ENCODE results near the gene MPZL1.

The MPZL1 gene

DNA sequence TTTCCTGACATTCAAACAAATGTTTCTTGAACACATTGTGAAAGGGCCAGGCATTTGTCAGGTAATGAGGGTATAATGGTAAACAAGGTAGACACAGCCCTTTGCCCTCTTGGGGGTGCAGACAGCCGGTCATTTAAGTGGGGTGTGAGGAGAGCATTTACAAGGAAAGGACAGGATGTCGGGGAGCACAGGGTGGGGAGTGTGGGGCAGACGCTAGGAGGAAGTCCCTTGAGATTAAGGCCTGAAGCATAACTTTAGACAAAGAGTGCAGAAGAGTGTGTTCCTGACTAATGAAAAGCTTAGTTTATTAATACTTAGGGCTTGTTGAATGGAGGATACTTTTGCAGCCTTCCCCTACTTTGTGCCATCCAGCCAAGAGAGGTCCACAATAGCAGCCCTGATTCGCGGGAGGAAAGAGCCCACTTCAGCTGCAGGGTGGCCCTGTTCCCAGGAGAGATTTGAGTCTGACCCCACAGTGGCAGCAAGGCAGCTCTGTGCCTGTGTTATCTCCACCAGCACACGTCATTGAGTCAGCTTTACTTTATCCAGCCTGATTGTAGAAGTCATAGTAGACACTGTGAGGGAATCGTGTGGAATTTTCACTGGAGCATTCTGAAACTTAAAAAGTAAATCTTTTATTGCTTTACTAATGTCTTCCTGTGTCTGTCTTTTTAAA is 35.1 kb downstream of the MPZL1 start:
- no peak overlapping the region for H3K4me3 ChIP-seq (ENCODE audit: low read depth in 1 of 2, low read length in 2 of 2)
- no peaks in the 10 kb centered on the region for H3K27me3 ChIP-seq (ENCODE audit: control insufficient read depth in 1 of 2, insufficient read depth in 2 of 2, low read length in 2 of 2)
- peaks cover 19 to 58% of the 10 kb centered on the region in 2 donors for H3K4me1 ChIP-seq (ENCODE audit: control insufficient read depth in 1 of 2, insufficient read depth in 2 of 2, low read length in 2 of 2)
- H3K36me3 ChIP-seq (ENCODE audit: control insufficient read depth in 1 of 2, insufficient read depth in 2 of 2, low read length in 2 of 2), result no peaks in the 10 kb centered on the region
- H3K27ac ChIP-seq (ENCODE audit: low read depth, low read length), result no peak overlapping the region
- H3K9ac ChIP-seq (ENCODE audit: low read depth in 1 of 2, low read length in 2 of 2), result peak overlapping the region in 1 of 2 donors; percentile 20
- H3K9me3 ChIP-seq (ENCODE audit: control insufficient read depth in 1 of 2, low read length in 2 of 2), result no peaks in the 10 kb centered on the region

DNA sequence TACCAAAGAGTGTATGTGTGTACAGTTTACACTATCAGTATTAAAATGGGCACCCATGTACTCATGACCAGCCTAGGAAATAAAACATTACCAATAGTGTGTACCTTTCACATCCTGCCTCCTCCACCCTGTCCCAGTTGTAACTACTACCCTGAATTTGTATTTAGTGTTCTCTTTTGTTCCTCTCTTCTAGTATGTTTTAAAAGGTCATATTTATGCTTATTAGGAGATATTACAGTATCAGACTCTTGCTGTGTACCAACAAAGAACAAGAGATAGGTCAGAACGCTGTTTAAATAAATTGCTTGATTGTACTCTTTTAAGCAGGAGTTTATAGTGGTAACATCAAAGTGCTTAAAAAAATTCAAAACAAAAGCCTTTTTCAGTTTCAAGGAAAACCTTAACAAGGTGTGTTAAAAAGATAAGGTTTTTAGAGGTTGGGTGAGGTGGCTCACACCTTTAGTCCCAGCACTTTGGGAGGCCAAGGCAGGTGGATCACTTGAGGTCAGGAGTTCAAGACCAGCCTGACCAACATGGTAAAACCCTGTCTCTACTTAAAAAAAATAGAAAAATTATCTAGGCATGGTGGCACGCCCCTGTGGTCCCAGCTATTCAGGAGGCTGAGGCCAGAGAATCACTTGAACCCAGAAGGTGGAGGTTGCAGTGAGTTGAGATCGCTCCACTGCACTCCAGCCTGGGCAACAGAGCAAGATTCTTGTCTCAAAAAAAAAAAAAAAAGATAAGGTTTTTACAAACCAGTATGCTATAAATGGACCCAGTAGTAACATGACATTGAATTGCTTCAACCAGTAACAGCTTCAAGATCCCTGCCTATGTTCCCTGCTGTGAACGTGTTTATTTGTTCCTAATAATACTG is 35.9 kb downstream of the MPZL1 start:
- Histone ChIP-seq H3K27ac (ENCODE audit: low read depth, low read length) (no peak overlapping the region), H3K36me3 (ENCODE audit: control insufficient read depth in 1 of 2, insufficient read depth in 2 of 2, low read length in 2 of 2) (no peaks in the 10 kb centered on the region), H3K27me3 (ENCODE audit: control insufficient read depth in 1 of 2, insufficient read depth in 2 of 2, low read length in 2 of 2) (no peaks in the 10 kb centered on the region), H3K9me3 (ENCODE audit: control insufficient read depth in 1 of 2, low read length in 2 of 2) (no peaks in the 10 kb centered on the region), H3K4me1 (ENCODE audit: control insufficient read depth in 1 of 2, insufficient read depth in 2 of 2, low read length in 2 of 2) (peaks cover 15 to 50% of the 10 kb centered on the region in 2 donors), H3K4me3 (ENCODE audit: low read depth in 1 of 2, low read length in 2 of 2) (no peak overlapping the region), H3K9ac (ENCODE audit: low read depth in 1 of 2, low read length in 2 of 2) (no peak overlapping the region)

DNA sequence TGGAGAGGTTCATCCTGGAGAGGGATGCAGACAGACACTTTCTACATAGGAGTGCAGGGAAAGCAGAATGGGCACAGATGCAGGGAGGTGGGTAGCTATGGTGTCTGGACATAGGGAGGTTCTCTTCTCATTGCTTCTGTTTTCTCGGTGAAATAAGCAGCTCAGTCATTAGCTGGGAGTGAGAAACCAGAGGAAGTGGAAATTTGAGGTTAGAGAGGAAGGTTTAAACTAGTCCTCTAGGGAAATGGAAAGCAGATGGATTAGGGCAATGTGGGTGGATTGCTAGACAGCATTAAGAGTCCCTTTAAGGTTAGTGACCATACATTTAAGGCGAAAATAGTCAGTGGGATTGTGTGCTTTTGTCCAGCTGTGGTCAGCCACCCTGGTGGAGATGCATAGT is 39.6 kb downstream of the MPZL1 start:
- Histone ChIP-seq H3K36me3 (ENCODE audit: control insufficient read depth in 1 of 2, insufficient read depth in 2 of 2, low read length in 2 of 2) (peaks cover under 1 to 4% of the 10 kb centered on the region in 2 donors), H3K27ac (ENCODE audit: low read depth, low read length) (no peak overlapping the region), H3K4me1 (ENCODE audit: control insufficient read depth in 1 of 2, insufficient read depth in 2 of 2, low read length in 2 of 2) (peaks cover 7 to 37% of the 10 kb centered on the region in 2 donors), H3K9ac (ENCODE audit: low read depth in 1 of 2, low read length in 2 of 2) (no peak overlapping the region), H3K9me3 (ENCODE audit: control insufficient read depth in 1 of 2, low read length in 2 of 2) (no peaks in the 10 kb centered on the region), H3K4me3 (ENCODE audit: low read depth in 1 of 2, low read length in 2 of 2) (no peak overlapping the region), H3K27me3 (ENCODE audit: control insufficient read depth in 1 of 2, insufficient read depth in 2 of 2, low read length in 2 of 2) (no peaks in the 10 kb centered on the region)

DNA sequence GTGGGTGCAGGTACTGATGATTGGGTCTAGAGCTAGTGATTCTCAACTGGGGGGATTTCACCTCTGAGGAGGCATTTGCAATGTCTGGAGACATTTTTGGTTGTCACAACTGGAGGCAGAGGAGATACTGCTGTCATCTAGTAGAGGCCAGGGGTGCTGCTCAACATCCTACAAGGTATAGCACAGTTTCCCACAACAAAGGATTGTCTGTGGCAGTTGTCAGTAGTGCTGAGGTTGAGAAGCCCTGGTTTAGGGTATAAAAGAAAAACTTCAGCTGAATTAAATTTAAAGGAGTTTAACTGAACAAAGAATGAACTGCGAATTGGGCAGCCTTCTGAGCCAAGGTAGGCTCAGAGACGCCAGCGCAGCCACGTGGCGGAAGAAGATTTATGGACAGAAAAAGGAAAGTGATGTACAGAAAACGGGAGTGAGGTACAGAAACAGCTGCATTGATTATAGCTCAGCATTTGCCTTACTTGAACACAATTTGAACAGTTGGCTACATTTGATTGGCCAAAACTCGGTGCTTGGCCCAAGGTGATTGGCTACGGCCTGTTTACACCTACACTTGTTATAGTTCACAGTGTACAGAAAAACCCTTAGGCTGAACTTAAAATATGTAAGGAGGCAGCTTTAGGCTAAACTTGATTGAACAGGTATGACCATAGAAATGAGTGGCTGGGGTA is 40.4 kb downstream of the MPZL1 start:
- Histone ChIP-seq H3K4me1 (ENCODE audit: control insufficient read depth in 1 of 2, insufficient read depth in 2 of 2, low read length in 2 of 2) (peaks cover 0 to 30% of the 10 kb centered on the region in 2 donors), H3K27me3 (ENCODE audit: control insufficient read depth in 1 of 2, insufficient read depth in 2 of 2, low read length in 2 of 2) (no peaks in the 10 kb centered on the region), H3K9me3 (ENCODE audit: control insufficient read depth in 1 of 2, low read length in 2 of 2) (no peaks in the 10 kb centered on the region), H3K27ac (ENCODE audit: low read depth, low read length) (no peak overlapping the region), H3K9ac (ENCODE audit: low read depth in 1 of 2, low read length in 2 of 2) (no peak overlapping the region), H3K4me3 (ENCODE audit: low read depth in 1 of 2, low read length in 2 of 2) (no peak overlapping the region), H3K36me3 (ENCODE audit: control insufficient read depth in 1 of 2, insufficient read depth in 2 of 2, low read length in 2 of 2) (peaks cover 6 to 11% of the 10 kb centered on the region in 2 donors)

DNA sequence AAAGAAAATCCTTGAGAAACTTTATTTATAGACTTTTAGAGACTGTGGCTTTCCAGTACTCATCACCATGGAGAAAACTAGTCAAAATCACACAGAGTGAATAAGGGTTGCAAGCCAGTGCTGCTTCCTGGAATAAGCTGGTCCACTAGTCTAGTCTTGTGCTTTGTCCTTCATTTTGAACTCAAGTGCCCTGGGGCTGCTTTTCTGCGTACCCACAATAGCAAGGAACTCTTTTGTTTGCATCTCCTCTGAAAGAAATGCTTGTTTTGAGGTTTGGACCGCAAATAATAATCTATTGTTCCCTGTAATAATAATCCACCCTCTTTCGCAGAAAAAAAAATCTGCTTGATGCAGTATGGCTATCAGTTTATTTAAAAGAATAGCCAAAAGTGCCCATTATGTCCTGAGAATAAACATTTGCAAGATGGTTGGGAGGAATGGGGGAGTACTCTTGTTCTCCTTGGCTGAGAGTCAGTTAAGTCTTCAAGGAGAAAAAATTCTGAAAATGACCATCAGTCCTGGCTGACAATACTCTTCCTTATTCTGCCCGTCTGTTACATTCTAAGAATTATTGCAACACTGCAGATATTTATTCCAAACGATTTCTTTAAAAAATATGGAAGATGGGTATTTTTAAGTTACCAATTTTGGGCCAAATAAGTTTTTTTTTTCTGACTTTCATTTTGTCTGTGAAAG is 41.9 kb downstream of the MPZL1 start:
- no peak overlapping the region for H3K27ac ChIP-seq (ENCODE audit: low read depth, low read length)
- no peaks in the 10 kb centered on the region for H3K9me3 ChIP-seq (ENCODE audit: control insufficient read depth in 1 of 2, low read length in 2 of 2)
- H3K4me3 ChIP-seq (ENCODE audit: low read depth in 1 of 2, low read length in 2 of 2), result no peak overlapping the region
- H3K4me1 ChIP-seq (ENCODE audit: control insufficient read depth in 1 of 2, insufficient read depth in 2 of 2, low read length in 2 of 2), result peaks cover 0 to 17% of the 10 kb centered on the region in 2 donors
- H3K36me3 ChIP-seq (ENCODE audit: control insufficient read depth in 1 of 2, insufficient read depth in 2 of 2, low read length in 2 of 2), result peaks cover 6 to 22% of the 10 kb centered on the region in 2 donors
- H3K9ac ChIP-seq (ENCODE audit: low read depth in 1 of 2, low read length in 2 of 2), result no peak overlapping the region
- H3K27me3 ChIP-seq (ENCODE audit: control insufficient read depth in 1 of 2, insufficient read depth in 2 of 2, low read length in 2 of 2), result no peaks in the 10 kb centered on the region

DNA sequence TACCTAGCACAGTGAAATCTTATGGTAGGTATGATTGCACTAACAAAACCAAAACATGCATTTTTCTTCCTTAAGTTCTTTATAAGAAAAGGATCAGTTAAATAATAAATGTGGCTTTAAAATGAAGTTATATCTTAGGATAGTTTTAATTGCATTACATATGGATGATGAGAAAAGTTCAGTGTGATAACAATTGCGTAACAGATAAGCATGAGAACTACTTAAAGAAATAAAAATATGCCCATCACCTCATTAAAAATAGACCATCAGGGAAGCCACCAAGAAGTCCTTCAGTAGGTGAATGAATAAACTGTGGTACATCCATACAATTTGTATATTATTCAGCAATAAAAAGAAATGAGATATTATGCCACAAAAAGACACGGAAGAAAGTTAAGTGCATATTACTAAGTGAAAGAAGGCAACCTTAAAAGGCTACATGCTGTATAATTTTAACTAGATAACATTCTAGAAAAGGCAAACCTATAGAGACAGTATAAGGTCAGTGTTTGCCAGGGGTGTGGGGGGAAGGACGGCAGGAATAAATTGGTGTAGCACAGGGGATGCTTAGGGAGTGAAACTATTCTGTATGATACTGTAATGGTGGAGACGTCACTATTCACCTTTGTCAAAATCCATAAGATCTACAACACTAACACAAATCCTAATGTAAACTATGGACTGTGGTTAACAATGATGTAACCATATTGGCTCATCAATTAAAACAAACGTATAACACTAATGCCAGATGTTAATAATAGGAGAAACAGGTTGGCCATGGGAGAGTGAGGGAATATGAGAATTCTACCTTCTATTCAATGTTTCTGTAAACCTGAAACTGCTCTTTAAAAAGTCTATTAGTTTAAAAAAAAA is 42.9 kb downstream of the MPZL1 start:
- Histone ChIP-seq H3K27ac (ENCODE audit: low read depth, low read length) (no peak overlapping the region), H3K9me3 (ENCODE audit: control insufficient read depth in 1 of 2, low read length in 2 of 2) (no peaks in the 10 kb centered on the region), H3K27me3 (ENCODE audit: control insufficient read depth in 1 of 2, insufficient read depth in 2 of 2, low read length in 2 of 2) (no peaks in the 10 kb centered on the region), H3K4me1 (ENCODE audit: control insufficient read depth in 1 of 2, insufficient read depth in 2 of 2, low read length in 2 of 2) (peaks cover 0 to 9% of the 10 kb centered on the region in 2 donors), H3K4me3 (ENCODE audit: low read depth in 1 of 2, low read length in 2 of 2) (no peak overlapping the region), H3K36me3 (ENCODE audit: control insufficient read depth in 1 of 2, insufficient read depth in 2 of 2, low read length in 2 of 2) (peaks cover 6 to 30% of the 10 kb centered on the region in 2 donors), H3K9ac (ENCODE audit: low read depth in 1 of 2, low read length in 2 of 2) (no peak overlapping the region)

DNA sequence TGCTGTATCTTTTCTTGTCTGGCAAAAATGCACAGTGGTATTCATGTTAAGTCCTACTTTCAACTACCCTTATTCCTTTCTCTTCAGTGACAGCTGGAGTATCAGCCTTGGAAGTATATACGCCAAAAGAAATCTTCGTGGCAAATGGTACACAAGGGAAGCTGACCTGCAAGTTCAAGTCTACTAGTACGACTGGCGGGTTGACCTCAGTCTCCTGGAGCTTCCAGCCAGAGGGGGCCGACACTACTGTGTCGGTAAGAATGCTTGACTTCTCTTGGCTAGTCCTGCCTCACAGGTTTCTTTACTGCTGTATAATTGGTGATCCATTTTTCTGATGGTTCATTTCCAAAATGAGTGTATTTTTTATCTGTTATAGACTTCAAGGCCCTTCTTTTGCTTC is 43.7 kb downstream of the MPZL1 start:
- Histone ChIP-seq H3K27ac (ENCODE audit: low read depth, low read length) (no peak overlapping the region), H3K4me1 (ENCODE audit: control insufficient read depth in 1 of 2, insufficient read depth in 2 of 2, low read length in 2 of 2) (peaks cover 0 to 9% of the 10 kb centered on the region in 2 donors), H3K27me3 (ENCODE audit: control insufficient read depth in 1 of 2, insufficient read depth in 2 of 2, low read length in 2 of 2) (no peaks in the 10 kb centered on the region), H3K4me3 (ENCODE audit: low read depth in 1 of 2, low read length in 2 of 2) (no peak overlapping the region), H3K9me3 (ENCODE audit: control insufficient read depth in 1 of 2, low read length in 2 of 2) (no peaks in the 10 kb centered on the region), H3K9ac (ENCODE audit: low read depth in 1 of 2, low read length in 2 of 2) (no peak overlapping the region), H3K36me3 (ENCODE audit: control insufficient read depth in 1 of 2, insufficient read depth in 2 of 2, low read length in 2 of 2) (peaks cover 6 to 36% of the 10 kb centered on the region in 2 donors)

DNA sequence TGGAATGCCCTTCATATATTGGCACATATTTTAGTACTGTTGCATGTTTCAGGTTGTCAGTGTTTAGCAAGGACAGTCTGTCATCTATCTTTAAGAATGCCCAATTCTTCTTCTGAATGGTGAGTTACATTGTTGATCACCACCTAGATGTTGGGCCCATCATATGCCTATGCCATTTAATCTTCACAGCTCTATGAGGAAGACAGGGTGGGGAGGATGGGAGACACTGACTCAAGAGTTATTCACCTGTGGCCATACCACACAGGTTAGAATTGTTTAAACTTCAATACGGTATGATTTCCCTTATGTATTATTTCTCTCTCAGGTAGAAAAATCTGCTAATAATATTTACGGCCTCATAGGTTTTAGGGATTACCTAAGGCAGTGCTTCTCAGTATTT is 44.8 kb downstream of the MPZL1 start:
- Histone ChIP-seq H3K27me3 (ENCODE audit: control insufficient read depth in 1 of 2, insufficient read depth in 2 of 2, low read length in 2 of 2) (no peaks in the 10 kb centered on the region), H3K9ac (ENCODE audit: low read depth in 1 of 2, low read length in 2 of 2) (no peak overlapping the region), H3K9me3 (ENCODE audit: control insufficient read depth in 1 of 2, low read length in 2 of 2) (no peaks in the 10 kb centered on the region), H3K27ac (ENCODE audit: low read depth, low read length) (no peak overlapping the region), H3K4me3 (ENCODE audit: low read depth in 1 of 2, low read length in 2 of 2) (no peak overlapping the region), H3K36me3 (ENCODE audit: control insufficient read depth in 1 of 2, insufficient read depth in 2 of 2, low read length in 2 of 2) (peaks cover 6 to 39% of the 10 kb centered on the region in 2 donors), H3K4me1 (ENCODE audit: control insufficient read depth in 1 of 2, insufficient read depth in 2 of 2, low read length in 2 of 2) (peaks cover 0 to 9% of the 10 kb centered on the region in 2 donors)

DNA sequence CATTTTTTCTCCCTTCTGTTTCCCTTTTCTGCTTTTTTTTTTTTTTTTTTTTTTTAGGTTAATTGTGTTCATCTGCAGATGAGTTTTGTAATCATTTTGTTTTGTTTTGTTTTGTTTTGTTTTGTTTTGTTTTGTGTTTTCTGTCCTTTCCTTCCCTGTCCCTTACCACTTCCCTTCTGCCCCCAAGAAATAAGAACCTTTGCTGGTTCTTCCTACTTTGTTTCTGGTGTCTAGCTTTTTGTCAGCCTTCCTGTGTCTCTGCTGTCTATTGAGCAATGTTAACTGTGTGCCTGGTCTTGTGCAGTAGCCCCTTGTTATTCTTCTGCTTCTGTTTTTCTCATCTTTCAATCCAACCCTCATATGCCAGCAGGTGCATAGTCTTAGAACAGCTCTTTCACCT is 46.0 kb downstream of the MPZL1 start:
- no peak overlapping the region for H3K4me3 ChIP-seq (ENCODE audit: low read depth in 1 of 2, low read length in 2 of 2)
- no peaks in the 10 kb centered on the region for H3K9me3 ChIP-seq (ENCODE audit: control insufficient read depth in 1 of 2, low read length in 2 of 2)
- H3K27ac ChIP-seq (ENCODE audit: low read depth, low read length), result no peak overlapping the region
- peaks cover 0 to 9% of the 10 kb centered on the region in 2 donors for H3K4me1 ChIP-seq (ENCODE audit: control insufficient read depth in 1 of 2, insufficient read depth in 2 of 2, low read length in 2 of 2)
- H3K27me3 ChIP-seq (ENCODE audit: control insufficient read depth in 1 of 2, insufficient read depth in 2 of 2, low read length in 2 of 2), result no peaks in the 10 kb centered on the region
- peaks cover 12 to 45% of the 10 kb centered on the region in 2 donors for H3K36me3 ChIP-seq (ENCODE audit: control insufficient read depth in 1 of 2, insufficient read depth in 2 of 2, low read length in 2 of 2)
- H3K9ac ChIP-seq (ENCODE audit: low read depth in 1 of 2, low read length in 2 of 2), result no peak overlapping the region

All from duodenal mucosa (tissue), 2 donors.